NT2/D1 (cell line): ENCODE data around the gene NTRK2.

Source experiments
- SUZ12 ChIP-seq: IDR thresholded peaks from 2 replicates; pipeline ENCODE4 v1.6.1; 2011; ENCODE audit not compliant: insufficient read length, insufficient read depth; ENCODE audit errors: extremely low read depth
- YY1 ChIP-seq: IDR thresholded peaks from 2 replicates; pipeline ENCODE4 v1.6.1; 2011; ENCODE audit not compliant: insufficient read length, insufficient read depth
- ZNF274 ChIP-seq: IDR thresholded peaks from 2 replicates; pipeline ENCODE4 v1.6.1; 2011; ENCODE audit warnings: mild to moderate bottlenecking, low read depth, low read length

DNA sequence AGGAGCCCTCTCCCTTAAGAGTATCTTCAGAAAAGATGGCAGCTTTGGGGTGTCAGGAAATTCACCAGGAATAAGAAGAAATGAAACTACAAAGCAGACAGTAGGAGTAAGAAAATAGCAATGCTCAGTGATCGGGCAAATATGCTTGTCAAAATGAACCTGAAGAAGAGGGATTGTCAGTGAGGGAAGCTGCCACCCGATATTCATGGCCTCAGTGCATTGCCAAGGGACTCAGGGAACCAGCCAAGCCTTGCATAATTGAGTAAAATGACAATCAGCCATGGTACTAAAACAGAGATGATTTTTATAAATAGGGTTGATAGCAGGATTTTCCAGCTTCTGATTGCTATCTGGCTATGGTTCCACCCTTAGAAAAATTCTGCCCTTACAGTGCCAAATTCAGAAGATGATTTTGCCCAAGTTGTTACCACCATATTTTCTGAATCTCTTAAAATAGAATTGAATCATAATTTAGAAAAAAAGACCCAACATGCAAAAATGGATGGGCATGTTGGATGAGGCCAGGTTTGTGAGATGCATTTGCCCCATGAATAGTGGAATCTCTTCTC lies 274.0 kb downstream of the NTRK2 start:
- TF ChIP-seq YY1 (no peak), SUZ12 (no peak), ZNF274 (no peak)
